NCI-H82 treated with DMSO at 0.1 percent for 48 hours (cell line): ENCODE results near the gene CNTN4.
"Not testable (repeated sequence)": the region's sequence is repeated elsewhere in the genome, so short reads cannot be mapped to it uniquely, and the experiment has no call there.

Experiments used
- DNase-seq: peaks from one replicate; lab custom pipeline; 2025; ENCODE audit not compliant: unreplicated experiment; lab: John Stamatoyannopoulos, UW

CNTN4 gene

GRCh38 chr3:2889736-2890135, 791.1 kb downstream of the CNTN4 start:
- DNase-seq: no peak

GRCh38 chr3:2896308-2896939, 797.8 kb downstream of the CNTN4 start:
- no peak for DNase-seq

GRCh38 chr3:2897821-2898220, 799.2 kb downstream of the CNTN4 start:
- DNase-seq: no peak

GRCh38 chr3:2898591-2899353, 800.1 kb downstream of the CNTN4 start:
- no peak for DNase-seq

- DNase-seq: no peak
Observed at GRCh38 chr3:2904054-2904453, 805.4 kb downstream of the CNTN4 start.

- no peak for DNase-seq
Observed at GRCh38 chr3:2908693-2909351, 810.2 kb downstream of the CNTN4 start.

- DNase-seq: peak; percentile 8
Observed at GRCh38 chr3:2910997-2911396, 812.3 kb downstream of the CNTN4 start.

- DNase-seq: no peak
Observed at GRCh38 chr3:2915826-2916225, 817.2 kb downstream of the CNTN4 start.

GRCh38 chr3:2916640-2917039, 818.0 kb downstream of the CNTN4 start:
- DNase-seq: not testable (repeated sequence)

- DNase-seq: no peak
Observed at GRCh38 chr3:2920103-2920502, 821.4 kb downstream of the CNTN4 start.

GRCh38 chr3:2921452-2921851, 822.8 kb downstream of the CNTN4 start:
- no peak for DNase-seq

GRCh38 chr3:2921903-2922302, 823.2 kb downstream of the CNTN4 start:
- DNase-seq: peak; percentile 16

- DNase-seq: no peak
Observed at GRCh38 chr3:2923390-2923789, 824.7 kb downstream of the CNTN4 start.

- no peak for DNase-seq
Observed at GRCh38 chr3:2927259-2927658, 828.6 kb downstream of the CNTN4 start.

- no peak for DNase-seq
Observed at GRCh38 chr3:2929574-2929973, 830.9 kb downstream of the CNTN4 start.

- DNase-seq: no peak
Observed at GRCh38 chr3:2931265-2931664, 832.6 kb downstream of the CNTN4 start.

- no peak for DNase-seq
Observed at GRCh38 chr3:2934541-2934940, 835.9 kb downstream of the CNTN4 start.

GRCh38 chr3:2937055-2937454, 838.4 kb downstream of the CNTN4 start:
- DNase-seq: no peak

- peak; percentile 28 for DNase-seq
Observed at GRCh38 chr3:2937592-2937991, 838.9 kb downstream of the CNTN4 start.

- peak; percentile 76 for DNase-seq
Observed at GRCh38 chr3:2938711-2939110, 840.0 kb downstream of the CNTN4 start.

GRCh38 chr3:2940062-2940461, 841.4 kb downstream of the CNTN4 start:
- no peak for DNase-seq

GRCh38 chr3:2944628-2945027, 846.0 kb downstream of the CNTN4 start:
- DNase-seq: no peak
